K562 (cell line): ENCODE measurements around the gene PTBP3. TPM values are rescaled to one million over a fixed set of nuclear protein-coding genes. Genes with fewer than 3 reads are reported as not detected.

ENCODE experiments used
- AFF1 ChIP-seq, 2 experiments: fragments of 450-650 bp; IDR thresholded peaks; 2 replicates each; pipeline ENCODE4 v1.6.1; 2018; ENCODE audit warnings: mild to moderate bottlenecking in 2 of 2, low read depth in 1 of 2; ENCODE audit not compliant: partially characterized antibody in 2 of 2
- ARNT ChIP-seq, 2 experiments: fragments of 450-650 bp; IDR thresholded peaks; 2 replicates each; pipeline ENCODE4 v1.6.1; 2016; ENCODE audit warnings: mild to moderate bottlenecking in 1 of 2
- ATF7 ChIP-seq: fragments of 450-650 bp; IDR thresholded peaks from 2 replicates; pipeline ENCODE4 v1.7.1; 2014; ENCODE audit warnings: mild to moderate bottlenecking, moderate library complexity
- DNMT1 ChIP-seq: fragments of 450-650 bp; IDR thresholded peaks from 2 replicates; pipeline ENCODE4 v1.6.1; 2016; ENCODE audit warnings: antibody characterized with exemption, mild to moderate bottlenecking
- EHMT2 ChIP-seq: fragments of 450-650 bp; IDR thresholded peaks from 2 replicates; pipeline ENCODE4 v1.6.1; 2018; ENCODE audit warnings: antibody characterized with exemption
- EZH2 ChIP-seq: IDR thresholded peaks from 2 replicates; pipeline ENCODE4 v1.6.1; 2012; ENCODE audit warnings: low read depth, mild to moderate bottlenecking, inconsistent platforms, low read length, borderline replicate concordance
- KLF10 ChIP-seq: fragments of 250-450 bp; sonication (Bioruptor Pico); IDR thresholded peaks from 2 replicates; pipeline ENCODE4 v1.6.1; 2021; ENCODE audit warnings: matching md5 sums
- PRMT5 ChIP-seq: sonication (generic); formaldehyde crosslinking; IDR thresholded peaks from 2 replicates; pipeline ENCODE4 v1.5.0; 2020; ENCODE audit warnings: missing genetic modification reagents
- SMARCA5 ChIP-seq: fragments of 450-650 bp; IDR thresholded peaks from 2 replicates; pipeline ENCODE4 v1.6.1; 2016
- ZBTB40 ChIP-seq, 2 experiments: fragments of 450-650 bp in 1 of 2; sonication (generic) in 1 of 2; formaldehyde crosslinking in 1 of 2; IDR thresholded peaks; 2 replicates each; pipeline versions ENCODE4 v1.7.1 to v1.9.0; 2016 to 2022; ENCODE audit warnings: inconsistent platforms in 1 of 2, mild to moderate bottlenecking in 1 of 2, missing genetic modification reagents in 1 of 2
- ZBTB43 ChIP-seq: sonication (generic); formaldehyde crosslinking; IDR thresholded peaks from 2 replicates; pipeline ENCODE4 v1.8.0; 2023; ENCODE audit warnings: mild to moderate bottlenecking, missing genetic modification reagents
- ZNF263 ChIP-seq: sonication (generic); formaldehyde crosslinking; IDR thresholded peaks from 2 replicates; pipeline ENCODE4 v1.8.0; 2022; ENCODE audit warnings: mild to moderate bottlenecking, missing genetic modification reagents, borderline replicate concordance
- ZNF384 ChIP-seq: IDR thresholded peaks from 2 replicates; pipeline ENCODE4 v1.6.1; 2012; ENCODE audit warnings: low read depth, low read length, improper control_type of control experiment
- polyA plus RNA-seq, 8 experiments: library from polyadenylated mRNA; depleted of rRNA in 4 of 8; stranded (reverse) in 5 of 8; unstranded in 3 of 8; fragments of >200 nt; fragmentation: Nextera tagmentation in 2 of 8; fragmentation: Illumina TruSeq in 1 of 8; extraction: Ambion mirVana in 2 of 8; extraction: Trizol in 1 of 8; gene quantifications; 2 replicates each; pipeline versions ENCODE4 v1.2.1 to v1.2.3, GENCODE V29; 2011 to 2014; ENCODE audit warnings: inconsistent platforms in 1 of 8, missing spikeins in 1 of 8
- total RNA-seq, 7 experiments: library from RNA; depleted of rRNA in 6 of 7; stranded (reverse); fragments of >200 nt in 6 of 7; fragmentation: Illumina TruSeq in 2 of 7; extraction: Trizol in 2 of 7; gene quantifications; 2 replicates each; pipeline versions ENCODE4 v1.2.1 to v1.2.3, GENCODE V29; 2011 to 2021; ENCODE audit warnings: low replicate concordance in 1 of 7

The PTBP3 gene
- total and polyA plus RNA-seq, 9 of the 15 experiments (the other 6 are each of a cell fraction or from before 2014, with no cell fraction given), result 22.4 to 132 (median 68.0) TPM

GRCh38 chr9:112224401-112225289 lies 108.8 kb downstream of the PTBP3 start (continued):
- no peak for TF ChIP-seq ZBTB40 (IDR thresholded peaks at IDR 0.05)
- no peak for TF ChIP-seq ZBTB40 (CRISPR knock-in tag; IDR thresholded peaks at IDR 0.05)
- peak; percentile 87 for TF ChIP-seq ATF7
- TF ChIP-seq PRMT5 (CRISPR knock-in tag), result no peak
- peak; percentile 87; the same call in 1 of the 2 replicates for TF ChIP-seq EHMT2
- no peak for TF ChIP-seq SMARCA5
- TF ChIP-seq AFF1 (IDR thresholded peaks at IDR 0.05; ENCODE audit: low read depth in 1 of 2, partially characterized antibody in 2 of 2), result no peak
- TF ChIP-seq DNMT1, result no peak
- TF ChIP-seq ZNF263, result no peak
- TF ChIP-seq ARNT (IDR thresholded peaks at IDR 0.05), result peak in 1 of 2 experiments; percentile 76; a peak in 1 of 4 replicates
- no peak for TF ChIP-seq ZNF384
- no peak for TF ChIP-seq EZH2
- no peak for TF ChIP-seq KLF10 (CRISPR knock-in tag)
- TF ChIP-seq ZBTB43 (CRISPR knock-in tag), result no peak
